Right hindlimb (tissue), 1 donor: ENCODE measurements around the gene NIT1.

Experiments used
- DNase-seq: peaks from one replicate; pipeline ENCODE4 v3.0.0-alpha.2; 2018

Gene NIT1

DNA sequence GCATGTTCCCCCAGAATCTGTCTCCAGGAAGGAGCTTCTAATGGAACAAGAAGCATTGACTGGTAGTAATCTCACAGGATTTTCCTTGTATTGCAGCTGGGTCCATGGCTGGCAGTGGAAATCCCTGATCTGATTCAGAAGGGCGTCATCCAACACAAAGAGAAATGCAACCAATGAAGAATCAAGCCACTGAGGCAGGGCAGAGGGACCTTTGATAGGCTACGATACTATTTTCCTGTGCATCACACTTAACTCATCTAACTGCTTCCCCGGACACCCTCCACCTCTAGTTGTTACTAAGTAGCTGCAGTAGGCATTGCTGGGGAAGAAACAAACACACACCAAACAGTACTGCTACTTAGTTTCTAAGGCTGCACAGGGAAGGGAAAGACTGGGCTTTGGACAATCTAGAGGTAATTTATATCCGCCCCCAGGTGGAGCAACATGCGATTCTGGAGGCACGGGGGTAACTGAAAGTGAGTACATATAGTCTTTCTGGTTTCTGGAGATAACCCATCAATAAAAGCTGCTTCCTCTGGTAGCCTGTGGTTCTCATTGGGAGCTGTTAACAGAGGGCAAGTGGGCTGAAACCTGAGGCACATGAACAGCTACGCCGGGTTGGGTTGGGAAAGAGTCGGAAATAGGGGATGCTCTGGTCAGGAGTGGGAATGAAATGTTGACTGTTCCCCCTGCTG is 40.6 kb downstream of the NIT1 start:
- no peak for DNase-seq

- peak; percentile 95 for DNase-seq
These were observed 41.4 kb downstream of the NIT1 start, which contains the start of gene USP21 for GRCh38 chr1:161159087-161159912. TSS of gene USP21 (plus strand) at chr1:161159500. CDS start at chr1:161160641, 1,141 bp downstream.

DNA sequence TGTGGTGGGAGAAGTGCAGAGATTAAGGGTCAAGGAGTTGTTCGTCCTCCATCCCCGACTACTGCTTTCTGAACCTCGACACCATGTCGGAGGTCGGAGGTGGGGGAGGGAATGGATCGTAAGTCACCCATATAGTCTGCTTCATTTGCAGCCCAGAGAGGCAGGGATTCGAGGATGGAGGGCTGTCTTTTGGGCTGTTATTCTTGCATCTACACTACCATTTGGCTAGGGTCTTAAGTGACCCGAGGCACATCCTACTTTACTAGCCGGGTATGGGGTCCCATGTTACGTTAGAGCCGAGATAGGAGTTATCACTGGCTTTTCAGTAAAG is 42.0 kb downstream of the NIT1 start:
- DNase-seq = no peak

- DNase-seq = no peak
These were observed 42.8 kb downstream of the NIT1 start for GRCh38 chr1:161160671-161161145.

DNA sequence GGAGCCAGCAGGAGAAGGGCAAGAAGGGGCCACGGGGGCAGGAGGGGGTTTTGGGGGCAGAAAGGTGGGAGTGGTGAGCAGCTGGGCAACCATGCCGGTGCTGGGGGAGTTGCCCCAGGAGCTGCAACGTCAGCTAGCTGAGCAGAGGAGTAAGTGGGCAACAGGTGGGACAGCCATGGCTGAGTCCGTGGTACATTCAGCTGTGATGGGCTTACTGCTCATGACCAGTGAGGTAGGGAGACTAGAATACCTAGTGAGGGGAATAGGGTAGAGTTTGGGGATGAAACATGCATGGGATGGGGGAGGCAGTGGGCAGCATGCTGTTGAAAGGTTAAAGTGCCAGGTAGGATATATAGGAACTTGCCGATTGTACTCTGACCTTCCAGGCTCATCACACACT is 43.7 kb downstream of the NIT1 start:
- DNase-seq = no peak

DNA sequence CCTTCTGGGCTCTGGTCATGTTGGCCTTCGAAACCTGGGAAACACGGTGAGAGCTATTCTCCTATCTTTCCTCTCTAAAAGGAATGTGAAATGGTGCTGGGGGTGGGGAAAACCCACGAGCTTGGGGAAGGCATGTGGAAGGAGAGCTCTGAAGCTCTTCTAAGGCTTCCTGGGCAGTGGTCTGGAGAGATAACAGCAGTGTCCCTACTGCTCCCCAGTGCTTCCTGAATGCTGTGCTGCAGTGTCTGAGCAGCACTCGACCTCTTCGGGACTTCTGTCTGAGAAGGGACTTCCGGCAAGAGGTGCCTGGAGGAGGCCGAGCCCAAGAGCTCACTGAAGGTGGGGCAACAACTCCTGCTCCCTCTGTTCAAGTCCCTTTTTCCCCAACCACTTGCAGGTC is 44.1 kb downstream of the NIT1 start:
- DNase-seq = no peak

DNA sequence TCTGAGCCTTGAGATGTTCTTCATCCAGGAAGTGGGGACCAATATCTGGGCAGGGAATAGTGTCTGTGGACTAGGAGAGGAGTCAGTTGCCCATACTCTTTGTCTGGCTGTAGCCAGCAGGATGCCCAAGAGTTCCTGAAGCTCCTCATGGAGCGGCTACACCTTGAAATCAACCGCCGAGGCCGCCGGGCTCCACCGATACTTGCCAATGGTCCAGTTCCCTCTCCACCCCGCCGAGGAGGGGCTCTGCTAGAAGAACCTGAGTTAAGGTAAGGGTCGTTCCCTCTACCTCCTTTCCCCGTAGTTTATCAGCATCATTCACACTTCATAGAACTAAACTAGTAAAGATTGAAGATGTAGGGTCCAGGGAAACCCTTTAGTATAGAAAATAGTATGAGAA is 44.9 kb downstream of the NIT1 start:
- DNase-seq = no peak

DNA sequence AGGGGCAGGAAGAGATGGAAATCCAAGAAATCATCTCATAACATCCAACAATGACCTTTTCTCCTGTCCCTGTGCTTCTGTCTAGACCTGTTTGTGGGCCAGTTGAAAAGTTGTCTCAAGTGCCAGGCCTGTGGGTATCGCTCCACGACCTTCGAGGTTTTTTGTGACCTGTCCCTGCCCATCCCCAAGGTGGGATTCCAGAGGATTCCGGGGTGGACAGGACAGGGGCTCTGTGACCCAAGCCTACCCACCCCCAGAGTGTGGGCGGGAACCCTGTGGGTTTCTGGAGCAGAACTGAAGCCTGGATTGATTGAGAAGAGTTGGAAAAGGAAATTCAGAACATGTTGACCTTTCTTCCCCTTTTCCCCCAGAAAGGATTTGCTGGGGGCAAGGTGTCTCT is 45.9 kb downstream of the NIT1 start:
- no peak for DNase-seq

DNA sequence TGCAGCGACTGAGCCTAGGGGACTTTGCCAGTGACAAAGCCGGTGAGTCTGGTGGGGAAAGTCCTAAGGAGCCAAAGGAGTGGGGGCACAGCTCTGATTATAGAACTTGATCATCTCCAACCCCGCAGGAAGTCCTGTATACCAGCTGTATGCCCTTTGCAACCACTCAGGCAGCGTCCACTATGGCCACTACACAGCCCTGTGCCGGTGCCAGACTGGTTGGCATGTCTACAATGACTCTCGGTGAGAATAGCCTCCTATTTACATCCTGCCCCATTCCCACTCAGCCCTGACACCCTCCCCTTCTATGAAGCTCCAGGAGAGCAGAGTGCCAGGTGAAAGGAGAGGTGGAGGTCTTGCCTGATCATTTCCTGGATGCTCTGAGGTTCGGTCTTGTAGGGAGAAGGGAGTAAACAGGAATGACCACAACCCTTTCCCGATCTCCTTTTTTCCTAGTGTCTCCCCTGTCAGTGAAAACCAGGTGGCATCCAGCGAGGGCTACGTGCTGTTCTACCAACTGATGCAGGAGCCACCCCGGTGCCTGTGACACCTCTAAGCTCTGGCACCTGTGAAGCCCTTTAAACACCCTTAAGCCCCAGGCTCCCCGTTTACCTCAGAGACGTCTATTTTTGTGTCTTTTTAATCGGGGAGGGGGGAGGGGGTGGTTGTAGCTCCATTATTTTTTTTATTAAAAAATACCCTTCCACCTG is 47.2 kb downstream of the NIT1 start:
- DNase-seq = no peak

- DNase-seq = peak; percentile 98
These were observed 48.1 kb downstream of the NIT1 start, which contains the start of gene PPOX for GRCh38 chr1:161165742-161166668. TSS of gene PPOX (plus strand) at chr1:161166426. CDS start at chr1:161166848, 422 bp downstream.

GRCh38 chr1:161166669-161167548 is 49.0 kb downstream of the NIT1 start:
- no peak for DNase-seq

DNA sequence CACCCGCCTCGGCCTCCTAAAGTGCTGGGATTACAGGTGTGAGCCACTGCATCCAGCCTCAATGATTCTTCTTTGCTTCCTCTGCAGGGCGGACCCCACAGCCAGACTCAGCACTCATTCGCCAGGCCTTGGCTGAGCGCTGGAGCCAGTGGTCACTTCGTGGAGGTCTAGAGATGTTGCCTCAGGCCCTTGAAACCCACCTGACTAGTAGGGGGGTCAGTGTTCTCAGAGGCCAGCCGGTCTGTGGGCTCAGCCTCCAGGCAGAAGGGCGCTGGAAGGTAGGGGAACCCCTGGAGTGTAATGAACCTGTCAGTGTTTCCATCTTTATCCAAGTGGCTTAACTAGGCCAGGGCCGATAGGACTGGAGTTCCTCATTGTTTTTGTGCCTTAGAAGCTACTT is 51.0 kb downstream of the NIT1 start:
- no peak for DNase-seq
